Right lobe of liver (tissue), 4 donors: ENCODE results near the gene FAIM2.

ENCODE experiments used
- CTCF ChIP-seq, 4 donors: fragments of 200-600 bp in 3 of 4; fragments of 450-650 bp in 1 of 4; IDR thresholded peaks; one replicate each; pipeline versions ENCODE4 v1.5.1 to v1.8.0; 2016 to 2022; ENCODE audit warnings: antibody characterized with exemption in 4 of 4, mild to moderate bottlenecking in 2 of 4
- POLR2A ChIP-seq: fragments of 450-650 bp; IDR thresholded peaks from one replicate; pipeline ENCODE4 v1.6.1; 2017; ENCODE audit warnings: antibody characterized with exemption, mild to moderate bottlenecking
- donor health status: DM: no; HTN: no; CAD: no.
- donor health status: DM: no; HTN: no; CAD: no.
- donor health status: DM: no; HTN: yes; CAD: no.

GRCh38 chr12:49831717-49832116 lies 72.0 kb downstream of the FAIM2 start:
- TF ChIP-seq CTCF (IDR thresholded peaks at IDR 0.05) (no peak), POLR2A (no peak)
